LNCAP (cell line): Measurements from ENCODE around the gene TBC1D2.

Experiments used
- CTCF ChIP-seq: fragments of 450-650 bp; IDR thresholded peaks from 2 replicates; pipeline ENCODE4 v1.5.1; 2017; ENCODE audit warnings: mild to moderate bottlenecking

The TBC1D2 gene

GRCh38 chr9:98164912-98165311 lies 90.5 kb downstream of the TBC1D2 start:
- TF ChIP-seq CTCF = no peak

- no peak for TF ChIP-seq CTCF
Observed at GRCh38 chr9:98162613-98163012, 92.8 kb downstream of the TBC1D2 start.

- no peak for TF ChIP-seq CTCF
Observed at GRCh38 chr9:98161851-98162250, 93.6 kb downstream of the TBC1D2 start.

GRCh38 chr9:98159790-98160189 lies 95.7 kb downstream of the TBC1D2 start:
- no peak for TF ChIP-seq CTCF

GRCh38 chr9:98159301-98159700 lies 96.1 kb downstream of the TBC1D2 start:
- no peak for TF ChIP-seq CTCF

GRCh38 chr9:98158071-98158831 lies 97.2 kb downstream of the TBC1D2 start:
- no peak for TF ChIP-seq CTCF

GRCh38 chr9:98157372-98157771 lies 98.1 kb downstream of the TBC1D2 start:
- no peak for TF ChIP-seq CTCF

GRCh38 chr9:98154678-98155077 lies 100.8 kb downstream of the TBC1D2 start:
- TF ChIP-seq CTCF = no peak
